Measurements from ENCODE around the gene IL20RA. TPM values are rescaled to one million over a fixed set of nuclear protein-coding genes. Genes with fewer than 3 reads are reported as not detected.
"Not testable (repeated sequence)": the region's sequence is repeated elsewhere in the genome, so short reads cannot be mapped to it uniquely, and the experiment has no call there.

The IL20RA gene
- total RNA-seq, 1 donor from 2014 or later, result 4.5 TPM

- DNase-seq (ENCODE audit: low read depth) (no peak), FAIRE-seq (no peak)
- no peaks in the 10 kb centered on the region for H3K36me3 ChIP-seq (ENCODE audit: control insufficient read depth, insufficient read depth, low read length)
- no peak overlapping the region for H3K4me3 ChIP-seq (ENCODE audit: low read depth, low read length)
- TF ChIP-seq, protein P1, sequence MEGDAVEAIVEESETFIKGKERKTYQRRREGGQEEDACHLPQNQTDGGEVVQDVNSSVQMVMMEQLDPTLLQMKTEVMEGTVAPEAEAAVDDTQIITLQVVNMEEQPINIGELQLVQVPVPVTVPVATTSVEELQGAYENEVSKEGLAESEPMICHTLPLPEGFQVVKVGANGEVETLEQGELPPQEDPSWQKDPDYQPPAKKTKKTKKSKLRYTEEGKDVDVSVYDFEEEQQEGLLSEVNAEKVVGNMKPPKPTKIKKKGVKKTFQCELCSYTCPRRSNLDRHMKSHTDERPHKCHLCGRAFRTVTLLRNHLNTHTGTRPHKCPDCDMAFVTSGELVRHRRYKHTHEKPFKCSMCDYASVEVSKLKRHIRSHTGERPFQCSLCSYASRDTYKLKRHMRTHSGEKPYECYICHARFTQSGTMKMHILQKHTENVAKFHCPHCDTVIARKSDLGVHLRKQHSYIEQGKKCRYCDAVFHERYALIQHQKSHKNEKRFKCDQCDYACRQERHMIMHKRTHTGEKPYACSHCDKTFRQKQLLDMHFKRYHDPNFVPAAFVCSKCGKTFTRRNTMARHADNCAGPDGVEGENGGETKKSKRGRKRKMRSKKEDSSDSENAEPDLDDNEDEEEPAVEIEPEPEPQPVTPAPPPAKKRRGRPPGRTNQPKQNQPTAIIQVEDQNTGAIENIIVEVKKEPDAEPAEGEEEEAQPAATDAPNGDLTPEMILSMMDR (IDR thresholded peaks at IDR 0.05; ENCODE audit: insufficient read depth, low read length, severe bottlenecking), result no peak
- H3K27me3 ChIP-seq (ENCODE audit: control insufficient read depth, insufficient read depth, low read length), result peaks cover 1% of the 10 kb centered on the region
Observed at GRCh38 chr6:136975089-136975715, 69.6 kb downstream of the IL20RA start.

DNA sequence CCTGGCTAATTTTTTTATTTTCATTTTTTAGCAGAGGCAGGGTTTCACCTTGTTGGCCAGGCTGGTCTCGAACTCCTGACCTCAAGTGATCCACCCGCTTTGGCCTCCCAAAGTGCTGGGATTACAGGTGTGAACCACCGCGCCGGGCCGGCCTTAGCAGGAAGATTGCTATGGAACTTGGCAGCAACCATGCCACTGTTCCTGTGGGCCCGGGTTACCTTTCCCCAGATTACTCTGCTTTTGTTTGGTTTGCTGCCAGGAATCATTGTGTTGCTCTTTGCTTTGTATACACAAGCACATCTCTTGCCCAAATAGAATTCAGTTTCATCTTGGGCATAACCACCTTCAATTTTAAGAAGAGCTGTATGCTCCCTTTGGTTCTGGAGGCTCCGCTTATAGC lies 71.0 kb downstream of the IL20RA start:
- not testable (repeated sequence) for H3K4me3 ChIP-seq (ENCODE audit: low read depth, low read length); DNase-seq (ENCODE audit: low read depth); H3K36me3 ChIP-seq (ENCODE audit: control insufficient read depth, insufficient read depth, low read length); FAIRE-seq; H3K27me3 ChIP-seq (ENCODE audit: control insufficient read depth, insufficient read depth, low read length)

DNA sequence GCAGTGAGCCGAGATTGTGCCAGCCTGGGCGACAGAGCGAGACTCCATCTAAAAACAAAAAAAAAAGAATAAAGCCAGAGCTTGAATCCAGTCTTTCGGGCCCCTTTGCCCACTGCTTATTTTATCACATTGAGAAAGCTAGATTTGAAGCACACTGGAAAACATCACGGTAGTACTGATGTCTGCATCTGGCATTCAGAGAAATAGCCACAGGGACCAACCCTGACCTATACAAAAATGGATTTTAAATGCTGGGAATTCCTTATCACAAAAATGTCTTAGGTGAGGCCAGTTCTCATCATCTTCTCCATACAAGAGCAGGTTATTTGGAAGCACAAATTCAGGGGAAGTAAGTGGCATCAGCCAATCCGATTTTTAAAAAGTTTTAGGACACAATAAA lies 73.2 kb downstream of the IL20RA start:
- Histone ChIP-seq H3K36me3 (ENCODE audit: control insufficient read depth, insufficient read depth, low read length) (no peaks in the 10 kb centered on the region), H3K4me3 (ENCODE audit: low read depth, low read length) (no peak overlapping the region), H3K27me3 (ENCODE audit: control insufficient read depth, insufficient read depth, low read length) (no peaks in the 10 kb centered on the region)
- no peak for FAIRE-seq
- DNase-seq (ENCODE audit: low read depth), result no peak
- TF ChIP-seq, protein P1 (IDR thresholded peaks at IDR 0.05; ENCODE audit: insufficient read depth, low read length, severe bottlenecking), result no peak

- peak; percentile 51 for DNase-seq (ENCODE audit: low read depth)
- no peak for FAIRE-seq
- Histone ChIP-seq H3K36me3 (ENCODE audit: control insufficient read depth, insufficient read depth, low read length) (no peaks in the 10 kb centered on the region), H3K4me3 (ENCODE audit: low read depth, low read length) (no peak overlapping the region), H3K27me3 (ENCODE audit: control insufficient read depth, insufficient read depth, low read length) (no peaks in the 10 kb centered on the region)
- TF ChIP-seq, protein P1 (IDR thresholded peaks at IDR 0.05; ENCODE audit: insufficient read depth, low read length, severe bottlenecking), result no peak
Observed at GRCh38 chr6:136969930-136970329, 74.8 kb downstream of the IL20RA start.

GRCh38 chr6:136969433-136969832 lies 75.3 kb downstream of the IL20RA start:
- DNase-seq (ENCODE audit: low read depth) (peak; percentile 83), FAIRE-seq (no peak)
- Histone ChIP-seq H3K36me3 (ENCODE audit: control insufficient read depth, insufficient read depth, low read length) (no peaks in the 10 kb centered on the region), H3K27me3 (ENCODE audit: control insufficient read depth, insufficient read depth, low read length) (no peaks in the 10 kb centered on the region), H3K4me3 (ENCODE audit: low read depth, low read length) (no peak overlapping the region)
- TF ChIP-seq, protein P1 (IDR thresholded peaks at IDR 0.05; ENCODE audit: insufficient read depth, low read length, severe bottlenecking), result no peak

DNA sequence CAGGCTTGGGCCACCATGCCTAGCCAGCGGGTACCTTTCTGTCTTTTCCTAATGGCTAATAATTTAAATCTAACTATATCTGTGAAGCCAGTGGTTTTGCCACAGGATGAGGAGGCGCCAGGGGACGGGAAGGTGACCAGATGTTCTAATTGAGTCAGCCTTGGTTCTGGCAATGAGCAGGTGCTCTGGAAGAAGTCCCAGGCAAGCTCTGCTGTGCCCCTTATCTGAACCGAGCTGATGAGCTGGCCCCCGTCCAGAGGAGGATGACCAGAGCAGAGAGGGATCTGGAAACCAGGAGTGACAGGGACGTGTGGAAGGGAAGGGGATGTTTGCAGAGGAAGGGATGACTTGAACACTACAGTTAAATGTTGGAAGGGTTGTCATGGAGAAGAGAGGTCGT lies 75.9 kb downstream of the IL20RA start:
- TF ChIP-seq, protein P1 (IDR thresholded peaks at IDR 0.05; ENCODE audit: insufficient read depth, low read length, severe bottlenecking), result no peak
- no peak for FAIRE-seq

More for the DNA sequence above, 75.9 kb downstream of the IL20RA start:
- no peaks in the 10 kb centered on the region for H3K36me3 ChIP-seq (ENCODE audit: control insufficient read depth, insufficient read depth, low read length)
- no peaks in the 10 kb centered on the region for H3K27me3 ChIP-seq (ENCODE audit: control insufficient read depth, insufficient read depth, low read length)
- DNase-seq (ENCODE audit: low read depth), result no peak
- no peak overlapping the region for H3K4me3 ChIP-seq (ENCODE audit: low read depth, low read length)
